ENCODE measurements around the gene BORCS6.
A peak's percentile ranks its signal among the peaks of the same experiment; 100 is the strongest.
"Not testable (repeated sequence)": the region's sequence is repeated elsewhere in the genome, so short reads cannot be mapped to it uniquely, and the experiment has no call there.

Gene BORCS6

GRCh38 chr17:8189711-8190477, at the start of gene BORCS6:
TSS of gene BORCS6 (minus strand) at chr17:8190180. CDS start at chr17:8190140, 40 bp downstream.
- DNase-seq, result peak; percentile 98

- no peak for DNase-seq
Observed at GRCh38 chr17:8237886-8238285, 47.9 kb upstream of the BORCS6 start.

GRCh38 chr17:8237175-8237574, 47.2 kb upstream of the BORCS6 start:
- DNase-seq, result no peak

- no peak for DNase-seq
Observed at GRCh38 chr17:8235676-8236075, 45.7 kb upstream of the BORCS6 start.

GRCh38 chr17:8234361-8235270, 44.6 kb upstream of the BORCS6 start:
- DNase-seq, result no peak

- no peak for DNase-seq
Observed at GRCh38 chr17:8231701-8232100, 41.7 kb upstream of the BORCS6 start.

- DNase-seq, result no peak
Observed at GRCh38 chr17:8227238-8227581, 37.2 kb upstream of the BORCS6 start.

GRCh38 chr17:8226536-8227237, 36.7 kb upstream of the BORCS6 start:
- peak; percentile 49 for DNase-seq

GRCh38 chr17:8225813-8226535, 36.0 kb upstream of the BORCS6 start:
- DNase-seq, result peak; percentile 83

GRCh38 chr17:8224891-8225812, 35.2 kb upstream of the BORCS6 start:
- no peak for DNase-seq

- DNase-seq, result peak; percentile 61
Observed at GRCh38 chr17:8223356-8224126, 33.6 kb upstream of the BORCS6 start.

- DNase-seq, result peak; percentile 91
Observed at GRCh38 chr17:8222630-8223355, 32.8 kb upstream of the BORCS6 start.

GRCh38 chr17:8222380-8222629, 32.3 kb upstream of the BORCS6 start:
- no peak for DNase-seq

- DNase-seq, result peak; percentile 96
Observed at GRCh38 chr17:8221663-8222379, 31.8 kb upstream of the BORCS6 start.

- peak; percentile 93 for DNase-seq
Observed at GRCh38 chr17:8220783-8221662, 31.0 kb upstream of the BORCS6 start.

GRCh38 chr17:8214000-8214399, 24.0 kb upstream of the BORCS6 start:
- not testable (repeated sequence) for DNase-seq

- no peak for DNase-seq
Observed at GRCh38 chr17:8212312-8213180, 22.6 kb upstream of the BORCS6 start.
